Activated T-cell treated with anti-CD3 and anti-CD28 coated beads, Interleukin-2, amount 50 U/mL, for 48 hours (primary cell): ENCODE data around the gene TBCD.

ENCODE experiments used
- DNase-seq, 2 experiments: peaks; one replicate each; pipeline ENCODE4 v3.0.0-alpha.2; 2020

TBCD gene

DNA sequence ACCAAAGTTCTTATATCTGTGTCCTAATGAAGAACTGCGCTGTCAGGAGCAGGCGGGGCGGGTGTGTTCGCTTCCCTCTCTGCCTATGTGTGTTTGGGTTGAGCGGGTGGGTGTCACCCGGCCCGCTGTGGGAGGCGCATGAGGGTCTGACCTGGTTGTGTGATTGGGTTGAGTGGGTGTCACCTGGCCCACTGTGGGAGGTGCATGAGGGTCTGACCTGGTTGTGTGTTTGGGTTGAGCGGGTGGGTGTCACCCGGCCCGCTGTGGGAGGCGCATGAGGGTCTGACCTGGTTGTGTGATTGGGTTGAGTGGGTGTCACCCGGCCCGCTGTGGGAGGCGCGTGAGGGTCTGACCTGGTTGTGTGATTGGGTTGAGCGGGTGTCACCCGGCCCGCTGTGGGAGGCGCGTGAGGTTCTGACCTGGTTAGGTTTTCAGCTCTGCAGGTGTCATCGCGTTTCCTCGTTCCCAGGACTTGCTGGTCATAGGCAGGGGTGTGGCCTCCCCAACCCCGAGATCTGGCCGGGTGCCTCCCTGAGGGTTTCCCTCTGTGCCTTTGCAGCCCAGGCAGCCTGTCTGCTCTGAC lies 157.5 kb downstream of the TBCD start:
- peak; percentile 31 to 41 for DNase-seq

DNA sequence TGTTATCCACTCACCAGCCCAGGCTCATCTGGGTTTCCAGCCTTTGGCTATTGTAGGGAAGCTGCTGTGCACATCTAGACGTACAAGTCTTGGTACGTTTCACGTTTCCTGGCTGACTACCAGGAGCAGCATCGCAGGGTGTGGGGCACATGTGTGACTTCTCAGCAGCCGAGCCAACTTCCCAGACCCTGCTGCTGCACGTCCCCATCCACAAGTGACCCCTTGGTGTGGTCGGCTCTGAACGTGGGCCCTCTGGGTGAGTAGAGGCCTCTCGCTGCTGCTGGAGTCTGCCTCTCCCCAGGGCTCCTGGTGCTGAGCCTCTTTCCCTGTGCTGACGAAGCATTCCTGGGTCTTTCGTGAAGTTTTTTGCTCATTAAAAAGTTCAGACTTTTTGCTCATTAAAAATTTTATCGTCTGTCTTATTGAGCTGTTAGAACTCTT lies 158.2 kb downstream of the TBCD start:
- DNase-seq: no peak

DNA sequence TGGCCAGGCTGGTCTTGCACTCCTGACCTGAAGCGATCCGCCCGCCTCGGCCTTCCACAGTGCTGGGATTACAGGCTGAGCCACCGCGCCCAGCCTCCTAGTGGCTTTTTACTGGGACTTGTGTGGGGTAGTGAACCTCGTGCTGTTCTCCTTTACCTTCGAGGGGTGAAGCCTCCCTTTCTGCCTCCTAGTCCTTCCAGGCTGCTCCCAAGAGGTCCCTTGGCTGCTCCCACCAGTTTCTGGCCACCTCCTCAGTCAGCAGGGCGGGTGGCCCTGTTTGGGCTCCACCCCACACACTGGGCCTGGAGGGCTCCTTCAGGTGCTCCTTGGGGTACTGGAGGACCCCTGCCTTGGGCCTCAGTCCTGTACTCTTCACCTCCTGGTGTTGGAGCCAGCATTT lies 158.9 kb downstream of the TBCD start:
- no peak for DNase-seq

DNA sequence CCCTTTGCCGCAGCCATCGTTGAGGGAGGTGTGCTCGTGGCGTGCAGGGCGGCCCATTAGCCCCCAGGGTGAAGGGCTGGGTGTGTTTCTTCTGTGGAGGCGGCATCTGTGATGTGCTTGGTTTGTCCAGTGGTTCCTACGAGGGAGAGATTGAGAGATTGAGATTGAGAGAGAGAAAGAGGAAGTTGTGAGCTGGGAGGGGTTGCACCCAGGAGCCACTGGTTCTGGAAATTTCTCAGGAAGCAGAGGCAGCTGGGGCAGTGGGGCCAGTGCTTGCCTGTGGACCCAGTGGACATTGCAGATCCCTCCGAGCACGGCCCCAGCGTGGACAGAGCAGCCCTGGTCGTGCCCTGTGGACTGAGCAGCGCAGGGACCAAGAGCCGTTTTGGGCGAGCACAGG lies 160.0 kb downstream of the TBCD start:
- no peak for DNase-seq

DNA sequence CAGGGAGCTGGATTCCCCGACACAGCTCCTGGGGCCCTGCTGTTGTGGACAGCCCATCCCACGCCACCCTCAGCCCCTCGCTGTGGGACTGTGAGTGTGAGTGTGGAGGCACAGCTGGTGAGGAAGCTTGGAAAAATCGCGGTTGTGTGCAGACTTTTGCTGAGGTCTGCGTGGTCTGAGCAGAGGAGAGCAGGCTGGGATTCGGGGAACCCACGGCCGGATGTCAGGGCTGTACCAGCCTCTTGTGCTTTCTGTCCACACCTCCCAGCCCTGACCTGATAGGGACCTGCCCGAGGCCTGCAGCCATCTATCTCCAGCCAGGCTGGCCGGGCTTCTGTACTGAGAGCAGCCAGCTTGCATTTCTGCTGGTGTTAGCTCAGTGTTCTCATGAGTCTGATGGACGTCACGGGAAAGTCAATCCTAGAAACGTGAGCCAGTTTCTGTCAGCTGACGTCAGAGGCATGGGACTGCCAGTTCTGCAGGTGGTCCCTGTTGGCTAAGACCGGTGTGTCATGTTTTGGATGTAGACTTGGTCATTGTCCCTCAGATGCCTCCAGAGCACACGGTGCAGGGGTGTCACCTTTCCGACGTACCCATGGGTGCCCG lies 160.7 kb downstream of the TBCD start:
- no peak for DNase-seq

DNA sequence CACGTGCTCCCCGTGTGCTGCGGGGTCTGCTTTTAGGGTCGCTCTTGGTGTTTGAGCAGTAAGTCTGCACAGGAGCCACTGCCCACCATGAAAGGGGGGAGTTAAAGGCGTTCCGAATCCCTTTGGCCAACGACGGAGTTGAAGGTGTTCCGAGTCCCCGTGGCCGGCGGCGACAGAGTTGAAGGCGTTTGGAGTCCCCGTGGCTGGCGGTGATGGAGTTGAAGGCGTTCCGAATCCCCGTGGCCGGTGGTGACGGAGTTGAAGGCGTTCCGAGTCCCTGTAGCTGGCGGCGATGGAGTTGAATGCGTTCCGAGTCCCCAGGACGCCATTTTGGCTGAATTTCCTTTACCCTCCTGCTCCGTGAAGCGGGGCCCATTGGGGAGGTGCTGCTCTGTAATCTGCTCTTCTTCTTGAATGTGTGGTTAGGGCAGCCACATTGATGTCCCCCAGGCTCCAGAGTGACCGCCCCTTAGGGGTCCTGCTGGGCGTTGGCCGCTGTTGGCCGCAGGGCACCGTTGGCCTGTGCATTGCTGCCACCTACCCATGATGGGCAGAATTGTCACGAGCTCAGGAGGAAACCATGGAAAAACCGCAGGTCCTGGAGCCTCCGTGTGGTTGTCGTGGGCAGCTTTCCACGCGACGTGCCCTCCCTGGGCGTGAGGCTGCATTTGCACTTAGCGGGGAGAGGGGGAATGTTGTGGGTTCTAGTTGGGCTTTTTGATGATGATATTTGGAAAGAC lies 161.6 kb downstream of the TBCD start:
- no peak for DNase-seq

DNA sequence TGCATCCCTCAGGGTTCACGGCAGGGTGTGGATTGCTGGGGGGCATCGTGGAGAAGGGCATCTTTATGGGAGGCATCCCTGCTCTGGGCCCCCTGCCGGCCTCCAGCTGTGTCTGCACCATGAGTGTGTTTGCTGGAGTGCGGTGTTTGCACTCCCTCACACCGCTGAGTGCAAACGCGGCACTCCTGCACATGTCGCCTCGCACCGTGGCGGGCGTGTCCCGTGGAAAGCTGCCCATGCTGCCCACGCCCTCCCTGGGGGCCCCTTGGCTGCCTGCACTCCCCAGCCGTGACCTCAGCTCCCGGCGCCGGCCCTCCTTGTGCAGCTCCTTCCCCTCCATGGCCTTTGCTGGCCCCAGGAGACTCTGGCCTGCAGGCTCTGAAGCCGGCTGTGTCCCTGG lies 162.5 kb downstream of the TBCD start:
- no peak for DNase-seq

DNA sequence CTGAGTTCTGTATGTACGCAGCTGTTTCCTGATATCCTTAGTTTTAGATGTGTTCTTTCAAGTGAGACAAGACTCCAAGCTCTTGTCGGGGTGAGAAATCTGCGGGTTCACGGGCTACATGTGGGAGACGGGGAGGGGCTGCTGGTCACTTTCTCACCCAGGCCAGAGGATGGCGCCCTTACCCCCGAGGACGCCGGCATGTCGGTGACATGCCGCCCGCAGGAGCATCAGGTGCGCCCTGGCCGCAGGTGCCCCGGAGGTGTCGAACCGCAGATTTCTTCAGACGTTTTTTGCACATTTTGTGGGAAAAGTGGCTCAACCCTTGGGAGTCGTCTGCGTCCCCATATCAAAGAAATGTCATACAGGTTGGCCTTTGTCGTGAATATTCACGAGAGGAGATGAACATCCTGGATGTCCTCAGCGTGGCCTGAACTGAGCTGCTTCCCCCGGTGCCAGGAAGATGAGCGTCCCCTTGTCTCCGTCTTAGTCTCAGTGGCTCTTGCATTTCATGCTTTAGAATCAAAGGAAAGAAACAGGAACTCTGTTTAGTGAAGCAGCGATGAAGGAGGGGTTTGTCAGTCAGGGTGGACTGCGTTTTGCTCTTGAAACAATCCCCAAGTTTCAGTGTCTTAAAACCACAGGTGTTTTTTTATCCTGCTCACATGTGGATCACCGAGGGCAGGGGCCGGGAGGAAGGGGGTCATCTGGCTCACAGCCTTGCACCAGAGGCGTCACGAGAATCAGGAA lies 163.3 kb downstream of the TBCD start:
- DNase-seq: no peak

DNA sequence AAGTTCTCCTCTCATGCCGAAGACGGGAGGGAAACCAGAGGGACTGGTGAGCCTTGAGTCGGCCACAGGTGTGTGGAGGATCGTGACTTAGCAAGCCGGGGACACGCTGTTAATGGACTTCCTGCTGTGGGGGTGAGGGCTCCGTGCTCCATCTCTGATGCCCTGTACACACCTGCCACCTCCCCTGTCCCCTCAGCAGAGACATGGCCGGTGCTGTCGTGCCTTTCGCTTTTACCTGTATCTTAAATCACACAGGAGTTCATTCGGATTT lies 163.8 kb downstream of the TBCD start:
- DNase-seq: no peak

DNA sequence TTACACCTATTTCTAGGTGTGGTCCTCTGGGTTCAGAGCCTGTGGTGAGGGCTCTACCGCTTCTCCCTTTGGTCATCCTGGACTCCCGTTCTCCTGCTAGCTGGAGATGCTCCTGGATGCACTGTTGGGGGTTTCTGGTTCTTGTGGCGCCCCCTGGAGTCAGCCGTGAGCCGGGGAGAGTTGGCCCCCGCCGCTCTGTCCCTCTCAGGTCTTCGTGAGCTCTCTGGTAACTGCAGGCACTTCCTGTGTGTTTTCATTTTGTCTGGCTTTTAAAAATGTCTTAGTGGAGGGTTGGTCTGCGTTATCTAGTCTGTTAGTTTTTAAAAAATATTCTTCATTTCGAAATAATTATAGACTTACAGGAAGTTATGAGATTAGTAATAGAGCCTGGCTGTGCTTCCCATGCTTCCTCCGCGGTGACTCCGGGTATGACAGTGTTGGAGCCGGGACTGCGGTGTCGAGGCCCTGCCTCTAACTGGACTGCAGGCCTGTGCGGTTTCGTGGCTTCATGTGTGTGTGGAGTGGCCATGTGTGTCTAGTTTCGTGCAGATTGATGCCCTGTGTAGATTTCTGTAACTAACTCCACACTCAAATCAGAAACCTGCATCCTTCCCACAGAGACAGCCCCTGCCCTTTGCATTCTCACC lies 166.0 kb downstream of the TBCD start:
- peak; percentile 51 to 56 for DNase-seq

DNA sequence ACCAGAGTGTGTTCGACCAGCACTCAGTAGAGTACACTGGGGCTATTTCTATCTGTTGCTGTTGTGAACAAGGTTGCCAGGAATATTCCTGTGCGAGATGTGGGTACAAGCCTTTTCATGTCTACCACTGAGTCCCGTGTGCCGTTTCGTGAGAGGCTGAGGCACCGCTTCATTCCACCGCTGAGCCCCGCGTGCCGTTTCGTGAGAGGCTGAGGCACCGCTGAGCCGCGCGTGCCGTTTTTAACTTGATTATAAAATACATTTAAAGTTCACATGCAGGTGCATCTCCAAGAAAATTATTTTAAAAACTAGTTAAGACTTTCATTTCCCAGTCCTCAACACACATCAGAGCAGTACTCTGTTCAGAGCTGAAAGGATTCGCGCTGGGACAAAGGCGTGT lies 166.6 kb downstream of the TBCD start:
- no peak for DNase-seq

DNA sequence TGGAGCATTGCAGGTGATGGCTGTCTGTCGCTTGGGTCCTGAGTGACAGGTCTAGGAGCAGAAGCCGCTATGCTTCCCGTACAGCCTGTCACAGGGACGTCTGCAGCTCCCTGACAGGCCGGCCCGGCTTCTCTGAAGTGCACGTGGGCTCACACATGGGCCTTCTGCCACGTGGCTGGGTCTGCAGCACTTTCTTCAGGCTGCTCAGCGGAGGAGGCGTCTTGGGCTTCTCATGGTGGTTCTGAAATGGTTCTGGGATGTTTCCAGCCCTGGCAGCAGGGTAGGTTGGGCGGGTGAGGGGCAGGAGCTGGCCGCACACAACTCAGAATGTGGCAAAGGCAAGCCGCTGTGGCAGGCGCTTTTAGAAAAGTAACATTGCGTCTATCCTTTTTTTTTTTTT lies 168.3 kb downstream of the TBCD start:
- no peak for DNase-seq

DNA sequence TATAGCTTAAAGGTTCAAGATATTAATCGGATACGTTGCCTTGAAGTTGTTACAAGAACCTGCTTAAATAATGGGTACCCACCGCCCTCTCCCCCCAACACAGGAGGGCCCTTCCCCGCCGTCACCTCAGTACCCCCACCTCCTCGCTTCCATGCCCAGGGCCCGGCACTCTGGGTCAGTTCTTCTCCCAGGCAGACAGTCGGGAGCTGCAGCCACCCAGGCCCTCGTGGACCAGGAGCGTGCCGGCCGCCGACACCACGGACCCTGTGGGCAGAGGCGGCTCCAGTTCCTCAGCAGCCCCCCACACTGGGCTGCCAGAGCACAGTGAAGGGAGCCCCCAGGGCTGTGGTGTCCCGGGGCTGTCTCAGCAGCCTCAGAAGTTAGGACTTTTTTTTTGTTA lies 168.8 kb downstream of the TBCD start:
- DNase-seq: no peak

DNA sequence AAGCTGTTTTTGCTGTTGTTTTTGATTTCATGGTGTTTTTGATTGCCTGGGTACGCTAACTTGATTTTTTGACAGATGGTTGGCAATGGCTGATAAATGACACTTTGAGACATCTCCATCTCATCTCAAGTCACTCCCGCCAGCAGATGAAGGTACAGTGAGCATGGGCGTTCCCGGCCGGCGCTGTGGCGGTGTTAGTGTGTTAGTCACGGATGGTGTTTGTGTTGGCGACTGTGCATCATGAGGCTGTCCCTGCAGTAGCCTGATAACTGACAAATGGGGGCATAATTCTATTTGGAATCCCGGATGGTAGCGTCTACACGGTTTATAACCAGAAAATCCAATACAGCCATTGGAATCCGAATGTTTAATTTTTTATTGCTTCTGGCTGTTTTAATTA lies 169.6 kb downstream of the TBCD start:
- DNase-seq: no peak

DNA sequence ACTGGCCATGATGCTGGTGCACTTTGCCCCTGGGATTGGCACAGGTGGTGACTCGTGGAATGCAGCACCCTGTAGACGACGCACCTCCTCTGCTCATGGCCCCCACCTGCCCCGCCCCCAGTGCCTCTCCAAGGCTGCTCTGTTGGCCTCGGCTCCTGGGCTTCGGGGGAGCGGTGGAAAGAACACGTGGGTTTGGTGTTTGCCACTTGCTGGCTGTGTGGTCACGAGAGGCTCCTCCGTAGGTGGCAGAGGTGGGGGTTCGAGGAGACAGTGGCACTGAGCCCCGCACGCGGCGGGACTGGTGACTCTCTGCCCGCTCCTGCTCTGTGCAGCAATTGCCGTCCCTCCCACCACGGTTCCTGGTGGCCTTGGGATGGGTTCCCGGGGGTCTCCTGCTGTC lies 170.8 kb downstream of the TBCD start:
- DNase-seq: no peak

DNA sequence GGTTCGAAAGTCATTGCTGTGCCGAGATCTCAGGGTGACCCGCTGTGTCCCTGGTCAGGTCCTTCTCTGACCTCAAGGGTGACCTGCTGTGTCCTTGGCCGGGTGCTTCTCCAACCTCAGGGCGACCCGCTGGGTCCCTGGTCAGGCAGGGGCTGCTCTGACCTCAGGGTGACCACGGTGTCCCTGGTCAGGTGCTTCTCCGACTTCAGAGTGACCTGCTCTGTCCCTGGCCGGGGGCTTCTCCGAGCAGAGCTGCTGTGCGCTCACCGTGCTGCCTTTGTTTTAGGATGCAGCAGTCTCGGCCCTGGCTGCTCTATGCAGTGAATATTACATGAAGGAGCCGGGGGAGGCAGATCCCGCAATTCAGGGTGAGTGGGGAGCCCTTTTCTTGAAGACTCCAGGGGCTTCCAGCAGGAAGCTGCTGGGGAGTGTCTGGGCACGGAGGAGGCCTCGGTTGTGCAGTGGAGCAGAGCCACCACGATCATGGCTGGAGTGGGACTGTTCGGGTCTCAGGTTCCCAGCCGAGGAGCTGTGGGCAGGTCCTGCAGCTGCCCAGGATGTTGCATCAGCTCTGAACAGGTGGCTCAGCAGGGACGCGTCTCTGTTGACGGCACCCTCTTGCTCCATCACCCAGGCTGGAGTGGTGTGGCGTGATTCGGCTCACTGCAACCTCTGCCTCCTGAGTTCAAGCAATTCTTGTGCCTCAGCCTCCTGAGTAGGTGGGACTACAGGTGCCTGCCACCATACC lies 171.7 kb downstream of the TBCD start:
- DNase-seq: no peak

DNA sequence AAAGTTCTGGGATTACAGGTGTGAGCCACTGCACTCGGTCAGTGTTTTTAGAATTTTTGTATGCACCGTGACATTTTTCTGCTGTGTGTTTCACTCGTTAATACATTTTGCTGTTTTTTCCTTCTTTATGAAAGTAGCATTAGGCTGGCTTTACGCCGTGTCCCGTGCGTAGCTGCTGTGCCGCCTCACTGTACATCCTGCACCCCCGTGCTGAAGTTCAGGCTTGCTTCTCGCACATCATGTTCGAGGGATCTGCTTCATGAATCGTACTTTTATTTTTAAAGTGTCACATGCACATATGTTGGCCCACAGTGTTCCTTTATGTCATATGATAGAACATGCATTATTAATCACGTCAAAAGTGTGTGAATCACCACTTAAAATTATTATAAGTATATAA lies 172.3 kb downstream of the TBCD start:
- DNase-seq: no peak

DNA sequence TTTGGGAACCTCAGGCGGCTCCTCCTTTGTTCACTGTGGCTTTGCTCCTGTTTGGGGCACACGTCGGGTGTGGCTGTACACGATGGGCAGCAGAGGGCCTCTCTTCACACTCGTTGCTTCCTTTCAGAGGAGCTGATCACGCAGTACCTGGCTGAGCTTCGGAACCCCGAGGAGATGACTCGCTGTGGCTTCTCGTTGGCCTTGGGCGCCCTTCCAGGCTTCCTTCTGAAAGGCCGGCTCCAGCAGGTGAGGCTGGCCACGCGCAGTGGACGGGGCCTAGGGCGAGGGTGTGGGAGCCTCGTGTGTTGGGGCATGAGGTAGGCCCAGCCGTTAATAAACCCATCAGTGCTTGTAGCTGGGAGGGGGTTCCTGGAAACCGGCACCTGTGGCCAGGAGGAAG lies 172.9 kb downstream of the TBCD start:
- no peak for DNase-seq

DNA sequence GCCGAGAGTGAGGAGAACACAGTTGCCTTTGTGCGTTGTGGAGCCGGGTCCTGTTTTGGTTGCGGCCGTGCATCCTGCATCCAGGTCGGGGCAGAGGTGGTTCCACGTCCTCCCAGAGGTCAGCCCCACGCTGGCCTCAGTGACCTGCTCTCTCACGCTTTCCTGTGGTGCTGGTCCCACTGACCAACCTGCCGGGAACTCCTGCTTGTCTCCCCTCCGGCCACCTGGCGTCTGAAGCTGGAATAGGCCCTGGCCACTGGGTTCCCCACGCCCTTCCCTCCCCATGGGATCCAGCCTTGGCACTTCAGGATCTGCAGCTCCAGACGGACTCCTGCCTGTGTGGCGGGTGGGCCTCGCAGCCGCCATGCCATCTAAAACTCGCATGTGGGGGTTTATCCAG lies 173.5 kb downstream of the TBCD start:
- no peak for DNase-seq

DNA sequence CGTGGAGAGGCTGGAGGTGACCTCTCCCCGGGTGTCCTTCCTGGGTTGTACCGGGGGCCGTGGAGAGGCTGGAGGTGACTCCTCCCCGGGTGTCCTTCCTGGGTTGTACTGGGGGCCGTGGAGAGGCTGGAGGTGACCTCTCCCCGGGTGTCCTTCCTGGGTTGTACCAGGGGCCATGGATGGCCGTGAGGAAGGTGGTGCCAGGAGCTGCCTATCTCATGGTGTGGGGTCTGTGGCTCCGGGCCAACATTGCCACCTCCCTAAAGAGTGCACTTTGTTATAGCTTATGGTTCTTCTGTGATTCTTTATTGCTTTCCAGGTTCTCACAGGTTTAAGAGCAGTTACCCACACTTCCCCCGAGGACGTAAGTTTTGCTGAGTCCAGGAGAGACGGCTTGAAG lies 174.2 kb downstream of the TBCD start:
- no peak for DNase-seq

DNA sequence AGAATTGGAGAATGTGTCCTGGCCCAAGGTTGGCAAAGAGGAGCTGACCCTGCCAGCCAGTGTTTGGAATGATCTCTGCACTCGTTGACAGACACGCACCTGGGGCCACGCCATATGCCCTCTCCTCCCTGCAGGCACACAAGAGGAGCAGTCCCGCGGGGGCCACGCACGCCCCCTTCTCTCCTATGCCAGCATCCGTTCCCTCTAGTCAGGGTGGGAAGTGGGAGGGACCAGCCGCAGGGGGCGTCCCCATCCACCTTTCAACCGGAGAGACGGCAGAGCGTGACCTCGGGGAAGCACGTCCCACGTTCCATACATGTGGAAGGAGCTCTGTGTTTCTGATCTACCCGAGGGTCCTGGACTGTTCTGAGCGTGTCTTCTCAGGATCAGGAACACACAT lies 174.9 kb downstream of the TBCD start:
- no peak for DNase-seq

DNA sequence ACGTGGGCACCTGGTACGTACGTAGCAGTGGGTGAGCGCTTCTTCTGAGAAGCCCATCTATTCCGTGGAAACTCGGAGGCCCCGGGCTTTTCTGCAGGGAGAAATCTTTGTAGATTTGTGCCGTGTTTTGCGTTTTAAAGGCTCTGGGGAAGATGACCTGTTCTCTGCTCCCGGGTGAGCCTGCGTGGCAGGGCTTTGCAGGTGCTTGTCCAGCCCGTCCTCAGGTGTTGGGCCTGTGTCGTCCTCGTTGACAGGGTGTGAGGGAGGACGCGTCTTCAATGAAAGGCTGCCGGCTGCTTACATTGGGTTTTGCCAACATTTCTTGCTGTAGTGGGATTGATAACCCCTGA lies 175.4 kb downstream of the TBCD start:
- DNase-seq: no peak
